ENCODE measurements around the gene PPP1R37. TPM values are rescaled to one million over a fixed set of nuclear protein-coding genes. Genes with fewer than 3 reads are reported as not detected.
A peak's percentile ranks its signal among the peaks of the same experiment; 100 is the strongest.
"Not testable (repeated sequence)": the region's sequence is repeated elsewhere in the genome, so short reads cannot be mapped to it uniquely, and the experiment has no call there.

Gene PPP1R37
- total RNA-seq, 1 donor from 2014 or later: 20.6 TPM

- no peak for DNase-seq
Measured at GRCh38 chr19:45115809-45116615, 23.0 kb downstream of the PPP1R37 start.

DNA sequence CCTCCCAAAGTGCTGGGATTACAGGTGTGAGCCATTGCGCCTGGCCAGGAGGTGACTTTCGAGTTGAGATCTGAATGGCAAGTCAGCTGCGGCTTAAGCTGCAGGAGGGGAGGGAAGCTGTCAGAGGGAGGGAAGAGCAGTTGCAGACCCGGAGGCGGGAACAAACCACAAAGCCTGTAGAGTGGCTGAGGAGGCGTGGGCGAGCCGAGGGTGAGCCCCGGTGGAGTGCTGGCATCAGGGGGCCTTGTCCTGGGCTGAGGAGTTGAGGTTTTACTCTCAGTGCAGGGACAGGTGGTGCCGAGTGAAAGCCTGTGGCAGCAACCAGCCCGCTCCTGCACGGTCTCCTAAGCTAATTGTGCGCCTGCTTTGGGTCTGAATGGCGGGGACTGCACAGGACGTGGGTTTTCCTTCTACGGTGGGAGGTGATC is 24.2 kb downstream of the PPP1R37 start:
- DNase-seq: no peak

DNA sequence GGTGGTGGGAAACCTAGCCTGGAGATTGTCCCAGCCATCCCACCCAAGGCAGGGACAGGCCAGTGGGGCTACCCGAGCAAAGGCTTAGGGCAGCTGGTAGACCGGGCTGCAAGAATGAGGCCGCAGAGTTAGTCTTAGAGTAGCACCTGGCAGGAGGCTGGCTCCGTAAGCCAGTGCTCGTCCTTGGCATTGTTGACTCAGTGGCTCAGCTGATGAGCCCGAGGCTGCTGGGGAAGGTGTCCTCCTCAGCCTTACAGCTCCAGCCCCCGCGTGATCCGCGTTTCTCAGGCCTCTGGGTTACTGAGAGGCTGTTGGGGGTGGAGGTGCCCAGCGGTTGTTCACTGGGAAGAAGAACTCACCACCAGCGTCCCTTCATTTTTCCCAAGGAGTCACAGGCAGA is 24.7 kb downstream of the PPP1R37 start:
- DNase-seq: no peak

DNA sequence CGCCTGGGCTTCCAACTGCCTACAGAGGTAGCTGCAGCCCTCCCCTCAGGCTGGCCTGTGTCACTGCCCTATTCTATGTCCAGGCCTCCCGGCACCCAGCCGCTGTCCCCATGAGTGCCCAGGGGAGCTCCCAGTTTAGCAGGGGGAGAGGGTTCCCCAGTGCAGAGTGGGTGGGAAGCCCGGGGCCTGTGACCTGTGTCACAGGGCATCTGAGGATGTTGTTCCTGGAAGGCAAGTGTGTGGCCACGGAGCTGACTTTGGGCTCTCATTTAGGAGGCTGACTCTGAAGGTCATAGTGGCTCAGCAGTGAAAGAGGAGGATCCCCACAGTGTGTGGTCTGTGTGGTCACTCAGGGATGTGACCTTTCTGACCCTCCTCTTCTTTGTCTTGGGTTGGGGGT is 25.1 kb downstream of the PPP1R37 start:
- no peak for DNase-seq

DNA sequence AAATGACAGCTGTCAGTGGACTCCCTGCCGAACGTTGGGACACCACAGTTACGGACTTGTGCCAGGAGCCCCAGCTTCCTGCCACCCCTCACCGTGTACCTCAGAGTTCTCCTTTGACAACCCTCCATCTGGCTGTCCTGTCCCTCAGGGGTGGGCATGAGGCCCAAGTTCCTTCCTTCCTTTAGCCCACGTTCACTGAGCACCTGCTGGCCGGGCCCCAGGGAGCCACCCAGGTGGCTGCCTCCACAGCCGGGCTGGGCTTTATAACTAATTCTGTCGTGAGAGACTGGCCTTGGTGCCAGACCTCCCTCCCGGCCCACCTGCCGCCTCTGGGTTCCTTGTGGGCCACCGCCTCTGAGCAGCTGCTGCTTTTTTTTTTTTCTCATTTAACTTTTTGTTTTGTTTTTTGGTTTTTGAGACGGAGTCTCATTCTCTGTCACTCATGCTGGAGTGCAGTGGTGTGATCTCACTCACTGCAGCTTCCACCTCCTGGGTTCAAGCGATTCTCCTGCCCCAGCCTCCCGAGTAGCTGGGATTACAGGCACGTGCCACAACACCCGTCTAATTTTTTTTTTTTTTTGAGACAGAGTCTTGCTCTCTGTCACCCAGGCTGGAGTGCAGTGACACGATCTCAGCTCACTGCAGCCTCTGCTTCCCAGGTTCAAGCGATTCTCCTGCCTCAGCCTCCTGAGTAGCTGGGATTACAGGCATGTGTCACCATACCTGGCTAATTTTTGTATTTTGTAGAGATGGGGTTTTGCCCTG is 25.8 kb downstream of the PPP1R37 start:
- not testable (repeated sequence) for DNase-seq

DNA sequence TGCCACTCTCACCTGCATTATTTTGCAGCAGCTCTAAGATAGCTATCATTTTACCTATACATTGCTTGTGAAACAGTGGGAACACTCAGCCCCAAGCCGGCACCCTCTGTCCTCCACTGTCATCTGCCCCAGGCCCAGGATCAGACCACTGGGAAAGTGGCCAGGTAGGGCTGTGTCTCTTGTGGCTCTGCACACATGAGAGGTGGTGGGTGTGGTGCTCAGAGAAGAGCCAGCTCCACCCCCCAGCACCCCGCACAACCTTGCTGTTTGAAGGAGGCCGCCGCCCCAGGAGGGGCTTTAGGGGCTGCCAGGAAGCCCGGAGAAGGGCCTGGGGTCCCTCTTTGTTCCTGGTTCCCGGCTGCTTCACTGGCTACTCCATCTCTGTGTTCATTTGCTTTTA is 26.6 kb downstream of the PPP1R37 start:
- DNase-seq: no peak

- no peak for DNase-seq
Measured at GRCh38 chr19:45121827-45122345, 28.9 kb downstream of the PPP1R37 start.

DNA sequence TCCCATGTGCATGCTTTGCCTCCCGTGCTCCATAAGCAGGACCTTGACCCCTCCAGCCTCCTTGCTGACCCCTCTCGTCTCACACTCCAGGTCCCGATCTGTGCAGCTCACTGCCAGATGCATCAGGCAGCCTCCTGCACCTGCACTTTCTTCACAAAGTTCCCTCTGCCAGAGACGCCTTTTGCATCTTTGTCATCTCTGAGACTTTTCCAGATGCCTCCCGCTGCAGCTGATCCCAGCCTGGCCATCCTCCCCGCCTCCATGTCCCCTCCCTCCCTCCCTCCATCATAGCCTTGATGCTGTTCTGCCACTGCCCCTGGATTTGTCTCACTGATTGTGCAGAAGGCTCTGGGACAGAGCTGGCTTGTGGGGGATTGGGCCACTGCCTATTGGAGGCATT is 29.9 kb downstream of the PPP1R37 start:
- DNase-seq: no peak

DNA sequence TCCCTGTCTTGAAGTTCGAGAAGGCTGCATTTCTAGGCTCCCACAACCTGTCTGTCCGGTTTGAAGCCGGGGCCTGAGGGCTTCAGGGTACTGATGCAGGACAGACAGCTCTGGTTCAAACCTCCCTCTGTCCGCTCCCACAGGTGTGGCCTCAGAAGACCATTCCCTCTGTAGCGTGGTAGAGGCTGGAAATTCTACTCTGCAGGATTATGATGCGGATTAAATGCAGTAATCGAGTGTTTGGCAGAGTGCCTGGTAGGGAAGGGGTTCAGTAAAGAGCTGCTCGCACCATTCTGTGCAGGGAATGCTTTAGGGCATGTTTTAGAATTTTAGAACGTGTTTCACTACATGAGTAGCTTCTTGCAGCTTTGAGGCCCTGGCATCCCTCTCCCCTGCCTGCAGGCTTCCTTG is 30.5 kb downstream of the PPP1R37 start:
- DNase-seq: no peak

- DNase-seq: no peak
Measured at GRCh38 chr19:45124021-45124420, 31.0 kb downstream of the PPP1R37 start.

DNA sequence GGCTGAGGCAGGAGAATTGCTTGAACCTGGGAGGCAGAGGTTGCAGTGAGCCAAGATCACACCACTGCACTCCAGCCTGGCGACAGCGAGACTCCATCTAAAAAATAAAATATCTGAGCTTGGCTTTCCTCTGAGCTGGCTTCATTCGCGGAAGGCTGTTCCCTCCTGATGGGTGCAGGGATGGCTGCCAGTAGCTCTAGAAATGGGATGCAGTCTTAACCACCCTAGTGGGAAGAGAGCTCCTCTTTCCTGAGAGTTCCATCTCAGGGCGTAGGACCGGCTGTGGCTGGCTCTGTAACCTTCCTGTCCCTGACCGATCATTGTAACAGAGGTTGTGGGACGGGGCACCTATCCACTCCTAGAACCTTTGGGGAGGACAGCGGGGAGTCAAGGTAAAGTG is 32.4 kb downstream of the PPP1R37 start:
- DNase-seq: no peak

GRCh38 chr19:45125975-45126493 is 33.1 kb downstream of the PPP1R37 start:
- no peak for DNase-seq

GRCh38 chr19:45126654-45127053 is 33.7 kb downstream of the PPP1R37 start:
- DNase-seq: no peak

GRCh38 chr19:45128146-45128545 is 35.2 kb downstream of the PPP1R37 start:
- no peak for DNase-seq

DNA sequence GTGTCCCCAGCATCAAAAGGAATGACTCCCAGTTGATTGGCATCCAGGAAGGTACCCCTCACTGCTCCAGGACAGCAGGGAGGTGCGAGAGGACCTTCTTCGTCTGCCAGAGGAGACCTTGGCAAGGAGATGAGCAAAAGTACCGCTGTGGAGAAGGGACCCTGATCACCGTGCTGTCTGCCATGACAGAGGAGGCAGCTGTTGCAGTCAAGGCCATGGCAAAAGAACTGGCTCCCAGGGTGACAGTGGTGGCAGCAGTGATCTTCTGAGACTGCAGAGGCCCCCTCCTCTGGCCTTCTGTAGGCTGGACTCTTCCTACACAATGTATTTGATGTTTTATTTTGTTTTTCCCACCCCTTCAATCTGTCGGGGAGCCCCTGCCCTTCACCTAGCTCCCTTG is 35.8 kb downstream of the PPP1R37 start:
- DNase-seq: no peak

DNA sequence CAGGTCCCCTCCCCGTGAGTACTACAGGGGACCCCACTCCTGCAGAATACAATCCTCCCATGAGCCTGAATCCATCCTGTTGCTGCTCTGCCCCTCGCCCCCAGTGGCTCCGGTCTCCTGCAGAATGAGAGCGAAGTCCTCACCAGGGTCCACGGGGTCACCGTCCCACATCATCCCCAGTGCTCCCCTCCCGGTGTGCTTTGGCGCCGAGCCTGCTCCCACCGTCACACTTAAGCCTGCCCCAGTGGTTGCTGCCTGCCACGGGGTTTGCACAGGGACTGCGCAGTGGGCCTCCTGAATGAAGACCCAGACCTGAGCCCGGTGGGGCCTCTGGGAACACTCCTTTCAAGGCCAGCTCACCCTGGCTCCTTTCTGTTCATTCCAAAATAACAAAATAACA is 37.3 kb downstream of the PPP1R37 start:
- DNase-seq: no peak

DNA sequence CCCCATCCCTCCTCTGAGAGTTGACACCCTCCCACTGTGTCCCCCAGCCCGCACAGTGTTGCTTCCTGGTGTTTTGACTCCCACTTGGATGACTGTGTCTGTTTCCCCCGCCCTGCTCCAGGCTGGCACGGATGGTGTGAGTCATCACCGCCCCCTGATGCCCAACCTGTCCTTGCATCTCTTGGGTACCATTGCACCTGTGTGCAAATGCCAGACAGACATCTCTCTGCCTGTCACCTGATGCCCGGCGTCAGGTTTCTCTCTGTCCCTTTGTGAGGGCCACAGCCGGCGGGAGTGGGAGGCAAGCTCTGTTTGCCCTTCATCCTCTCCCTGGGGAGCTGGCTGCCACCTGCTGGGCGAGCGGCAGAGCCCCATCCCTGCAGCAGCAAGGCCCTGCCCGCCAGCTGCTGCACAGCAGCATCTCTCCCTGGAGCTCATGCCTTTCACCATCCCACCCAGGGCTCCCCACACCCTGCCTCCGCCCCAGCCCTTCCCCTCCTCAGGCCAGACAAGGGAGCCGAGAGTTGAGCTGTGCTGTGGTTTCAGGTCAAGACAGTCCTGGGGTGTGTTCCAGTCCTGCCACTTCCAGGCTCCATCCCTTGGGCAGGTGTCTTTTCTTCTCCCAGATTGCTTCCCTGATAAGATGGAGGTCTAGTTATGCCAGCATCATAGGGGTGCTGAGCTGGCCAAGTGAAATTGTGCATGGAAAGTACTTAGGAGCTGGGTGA is 38.1 kb downstream of the PPP1R37 start:
- peak; percentile 72 for DNase-seq

DNA sequence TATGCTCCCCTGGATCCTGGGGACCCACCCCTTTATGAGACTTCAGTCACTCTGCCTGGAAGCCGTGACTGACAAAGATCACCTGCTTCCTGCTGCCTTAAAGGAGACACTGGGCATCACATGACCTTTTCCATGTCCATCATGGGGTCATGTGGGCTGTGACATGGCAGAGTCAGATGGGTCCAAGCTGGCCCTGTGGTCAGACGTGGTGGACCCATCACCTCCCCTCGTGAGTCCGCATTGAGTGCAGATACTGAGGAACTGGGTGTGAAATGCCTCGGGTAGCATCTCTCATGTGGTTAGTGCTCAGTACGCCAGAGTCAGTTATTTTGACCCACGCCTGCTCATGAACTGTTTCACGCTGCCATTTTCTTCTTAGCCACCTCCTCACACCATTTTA is 40.7 kb downstream of the PPP1R37 start:
- no peak for DNase-seq

GRCh38 chr19:45135176-45135885 is 42.4 kb downstream of the PPP1R37 start:
- no peak for DNase-seq

- DNase-seq: no peak
Measured at GRCh38 chr19:45136507-45137178, 43.7 kb downstream of the PPP1R37 start.

- DNase-seq: peak; percentile 22
Measured at GRCh38 chr19:45137179-45137761, 44.3 kb downstream of the PPP1R37 start.
